GM23338 (cell line): Measurements from ENCODE around the gene ZNF326. TPM values are rescaled to one million over a fixed set of nuclear protein-coding genes. Genes with fewer than 3 reads are reported as not detected.

ENCODE experiments used
- ATAC-seq: fragments of 200-7000 bp; cut with Tn5 transposase; 3 replicates; pipeline ENCODE4 v1.9.1; 2020
- DNase-seq: peaks from one replicate; pipeline ENCODE4 v3.0.0-alpha.2; 2015; ENCODE audit warnings: low spot score
- H2AFZ ChIP-seq: fragments of 200-600 bp; sonication (generic); 2 replicates; pipeline ENCODE4 v1.8.0; 2016; ENCODE audit warnings: antibody characterized with exemption, mild to moderate bottlenecking, moderate library complexity
- H3F3A ChIP-seq: fragments of 200-600 bp; sonication (generic); replicated peaks from 2 replicates; pipeline ENCODE4 v1.8.0; 2017; ENCODE audit warnings: antibody characterized with exemption, mixed run types, low read depth
- H3K27ac ChIP-seq: fragments of 200-600 bp; sonication (generic); 2 replicates; pipeline ENCODE4 v1.6.1; 2016; ENCODE audit warnings: low read depth
- H3K27me3 ChIP-seq: fragments of 200-600 bp; sonication (generic); 2 replicates; pipeline ENCODE4 v1.8.0; 2016; ENCODE audit warnings: mild to moderate bottlenecking, mixed run types, moderate library complexity; ENCODE audit not compliant: insufficient read depth
- H3K36me3 ChIP-seq: fragments of 200-600 bp; sonication (generic); 2 replicates; pipeline ENCODE4 v1.8.0; 2016; ENCODE audit warnings: mild to moderate bottlenecking; ENCODE audit not compliant: insufficient read depth
- H3K4me1 ChIP-seq: fragments of 200-600 bp; sonication (generic); 2 replicates; pipeline ENCODE4 v1.8.0; 2016; ENCODE audit warnings: mild to moderate bottlenecking, moderate library complexity; ENCODE audit not compliant: insufficient read depth
- H3K4me2 ChIP-seq: fragments of 200-600 bp; sonication (generic); 2 replicates; pipeline ENCODE4 v1.7.1; 2017; ENCODE audit warnings: mixed run types
- H3K4me3 ChIP-seq: fragments of 200-600 bp; sonication (generic); 2 replicates; pipeline ENCODE4 v1.6.1; 2016; ENCODE audit warnings: mixed run types
- H3K79me2 ChIP-seq: fragments of 200-600 bp; sonication (generic); replicated peaks from 2 replicates; pipeline ENCODE4 v1.8.0; 2017; ENCODE audit warnings: mild to moderate bottlenecking; ENCODE audit not compliant: insufficient read depth
- H3K9me2 ChIP-seq: fragments of 200-600 bp; sonication (generic); 2 replicates; pipeline ENCODE4 v1.8.0; 2017; ENCODE audit not compliant: insufficient read depth
- H4K20me1 ChIP-seq: fragments of 200-600 bp; sonication (generic); replicated peaks from 2 replicates; pipeline ENCODE4 v1.8.0; 2017; ENCODE audit warnings: mild to moderate bottlenecking; ENCODE audit not compliant: insufficient read depth
- H3K27ac Mint-ChIP-seq: 2 replicates; pipeline ENCODE4 v1.8.0; 2020; ENCODE audit warnings: inconsistent platforms, mild to moderate bottlenecking, moderate library complexity, mixed read lengths
- H3K27me3 Mint-ChIP-seq: 3 replicates; pipeline ENCODE4 v1.8.0; 2022; ENCODE audit warnings: low read depth, mild to moderate bottlenecking, moderate library complexity, mixed read lengths, inconsistent platforms; ENCODE audit not compliant: insufficient read depth, poor library complexity
- H3K36me3 Mint-ChIP-seq: 3 replicates; pipeline ENCODE4 v1.8.0; 2021; ENCODE audit warnings: low read depth, mild to moderate bottlenecking, inconsistent platforms, moderate library complexity, mixed read lengths
- H3K4me1 Mint-ChIP-seq: 3 replicates; pipeline ENCODE4 v1.8.0; 2020; ENCODE audit warnings: mild to moderate bottlenecking, inconsistent platforms, mixed read lengths
- H3K4me3 Mint-ChIP-seq: 3 replicates; pipeline ENCODE4 v1.8.0; 2021; ENCODE audit warnings: moderate library complexity, mild to moderate bottlenecking, inconsistent platforms, mixed read lengths
- H3K9me3 Mint-ChIP-seq: 3 replicates; pipeline ENCODE4 v1.8.0; 2020; ENCODE audit warnings: moderate library complexity, mild to moderate bottlenecking, inconsistent platforms, mixed read lengths
- CREB1 ChIP-seq: fragments of 250-450 bp; sonication (Bioruptor Pico); IDR thresholded peaks from 2 replicates; pipeline ENCODE4 v1.5.0; 2020; ENCODE audit warnings: low read depth, mild to moderate bottlenecking, moderate library complexity
- EZH2 ChIP-seq: fragments of 200-600 bp; sonication (generic); IDR thresholded peaks from one replicate; pipeline ENCODE4 v1.8.0; 2017; ENCODE audit warnings: antibody characterized with exemption, mild to moderate bottlenecking, low read depth; ENCODE audit not compliant: unreplicated experiment
- EZH2phosphoT487 ChIP-seq: fragments of 200-600 bp; sonication (generic); IDR thresholded peaks from one replicate; pipeline ENCODE4 v1.8.1; 2018; ENCODE audit warnings: antibody characterized with exemption; ENCODE audit not compliant: unreplicated experiment
- JUNB ChIP-seq: IDR thresholded peaks from one replicate; pipeline ENCODE4 v1.6.1; 2016; ENCODE audit warnings: antibody characterized with exemption; ENCODE audit not compliant: unreplicated experiment
- NANOG ChIP-seq: IDR thresholded peaks from 2 replicates; pipeline ENCODE4 v1.6.1; 2016; ENCODE audit warnings: antibody characterized with exemption, borderline replicate concordance
- POLR2AphosphoS5 ChIP-seq: IDR thresholded peaks from 2 replicates; pipeline ENCODE4 v1.6.1; 2016; ENCODE audit warnings: antibody characterized with exemption, low read depth
- STAT1 ChIP-seq: IDR thresholded peaks from one replicate; pipeline ENCODE4 v1.6.1; 2016; ENCODE audit warnings: antibody characterized with exemption; ENCODE audit not compliant: unreplicated experiment
- ZNF331 ChIP-seq: fragments of 250-450 bp; sonication (Bioruptor Pico); IDR thresholded peaks from 2 replicates; pipeline ENCODE4 v1.5.0; 2020; ENCODE audit warnings: low read depth, mild to moderate bottlenecking, moderate library complexity
- polyA plus RNA-seq: library from polyadenylated mRNA; unstranded; fragments of >200 nt; fragmentation: Nextera tagmentation; extraction: Ambion mirVana; gene quantifications from 2 replicates; pipeline ENCODE4 v1.2.1, GENCODE V29; 2016
- total RNA-seq: library from RNA; depleted of rRNA; stranded (reverse); fragments of >200 nt; shearing (Covaris generic); gene quantifications from 2 replicates; pipeline ENCODE4 v1.2.3, GENCODE V29; 2014
- TF ChIP-seq, protein P1 (sequence below), 2 experiments: fragments of 200-600 bp in 1 of 2; sonication (generic) in 1 of 2; conservative IDR thresholded peaks; 2 replicates each; pipeline versions ENCODE4 v1.5.1 to v1.6.1; 2016 to 2017; ENCODE audit warnings: antibody characterized with exemption in 2 of 2, low read depth in 2 of 2, mild to moderate bottlenecking in 2 of 2, moderate library complexity in 1 of 2
- TF ChIP-seq, protein P2 (sequence below): IDR thresholded peaks from 2 replicates; pipeline ENCODE4 v1.6.1; 2016; ENCODE audit warnings: antibody characterized with exemption
- TF ChIP-seq, protein P3 (sequence below): IDR thresholded peaks from one replicate; pipeline ENCODE4 v1.6.1; 2018; ENCODE audit warnings: antibody characterized with exemption; ENCODE audit not compliant: unreplicated experiment

Gene ZNF326
- total and polyA plus RNA-seq, 2 experiments from 2014 or later = 28.6 to 35.1 TPM

DNA sequence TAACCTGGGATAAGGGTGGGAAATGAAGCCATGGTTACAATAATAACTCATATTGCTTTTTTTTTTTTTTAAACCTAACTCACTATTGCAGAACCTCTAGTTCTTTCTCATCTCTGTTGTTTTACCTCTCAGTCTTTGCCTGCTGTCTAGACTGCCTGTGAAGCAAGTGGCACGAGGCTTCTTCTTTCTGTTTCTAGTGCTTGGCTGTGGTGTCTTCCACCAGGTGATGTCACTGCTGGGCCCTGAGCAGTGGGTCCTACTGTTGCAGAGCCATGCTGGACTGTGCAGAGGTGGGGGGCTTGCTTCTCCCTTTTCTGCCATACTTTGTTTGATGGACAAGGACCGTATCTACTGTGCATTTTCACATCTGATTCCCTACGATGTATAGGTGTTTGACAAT lies 51.7 kb downstream of the ZNF326 start:
- Mint-ChIP-seq H3K27ac (no peak overlapping the region), H3K27me3 (no peaks in the 10 kb centered on the region), H3K4me1 (peaks cover 3% of the 10 kb centered on the region; the same call in 1 of the 3 replicates), H3K4me3 (no peak overlapping the region), H3K36me3 (no peaks in the 10 kb centered on the region), H3K9me3 (no peaks in the 10 kb centered on the region)
- Histone ChIP-seq H3K27ac (no peak overlapping the region), H3K36me3 (no peaks in the 10 kb centered on the region), H4K20me1 (no peaks in the 10 kb centered on the region), H3K79me2 (no peaks in the 10 kb centered on the region), H3K4me2 (no peak overlapping the region), H3K9me2 (no peaks in the 10 kb centered on the region), H3F3A (no peaks in the 10 kb centered on the region; the same call in 1 of the 2 replicates), H3K27me3 (no peaks in the 10 kb centered on the region), H2AFZ (no peak overlapping the region), H3K4me1 (peaks cover 7% of the 10 kb centered on the region; the same call in 1 of the 2 replicates), H3K4me3 (no peak overlapping the region)
- DNase-seq (peak; percentile 13), ATAC-seq (peak; percentile 76)
- TF ChIP-seq, protein P1, sequence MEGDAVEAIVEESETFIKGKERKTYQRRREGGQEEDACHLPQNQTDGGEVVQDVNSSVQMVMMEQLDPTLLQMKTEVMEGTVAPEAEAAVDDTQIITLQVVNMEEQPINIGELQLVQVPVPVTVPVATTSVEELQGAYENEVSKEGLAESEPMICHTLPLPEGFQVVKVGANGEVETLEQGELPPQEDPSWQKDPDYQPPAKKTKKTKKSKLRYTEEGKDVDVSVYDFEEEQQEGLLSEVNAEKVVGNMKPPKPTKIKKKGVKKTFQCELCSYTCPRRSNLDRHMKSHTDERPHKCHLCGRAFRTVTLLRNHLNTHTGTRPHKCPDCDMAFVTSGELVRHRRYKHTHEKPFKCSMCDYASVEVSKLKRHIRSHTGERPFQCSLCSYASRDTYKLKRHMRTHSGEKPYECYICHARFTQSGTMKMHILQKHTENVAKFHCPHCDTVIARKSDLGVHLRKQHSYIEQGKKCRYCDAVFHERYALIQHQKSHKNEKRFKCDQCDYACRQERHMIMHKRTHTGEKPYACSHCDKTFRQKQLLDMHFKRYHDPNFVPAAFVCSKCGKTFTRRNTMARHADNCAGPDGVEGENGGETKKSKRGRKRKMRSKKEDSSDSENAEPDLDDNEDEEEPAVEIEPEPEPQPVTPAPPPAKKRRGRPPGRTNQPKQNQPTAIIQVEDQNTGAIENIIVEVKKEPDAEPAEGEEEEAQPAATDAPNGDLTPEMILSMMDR (conservative IDR thresholded peaks at IDR 0.05; ENCODE audit: low read depth in 2 of 2) = peak in 1 of 2 experiments; percentile 46; a peak in 2 of 4 replicates
- TF ChIP-seq NANOG (no peak), EZH2phosphoT487 (no peak)

DNA sequence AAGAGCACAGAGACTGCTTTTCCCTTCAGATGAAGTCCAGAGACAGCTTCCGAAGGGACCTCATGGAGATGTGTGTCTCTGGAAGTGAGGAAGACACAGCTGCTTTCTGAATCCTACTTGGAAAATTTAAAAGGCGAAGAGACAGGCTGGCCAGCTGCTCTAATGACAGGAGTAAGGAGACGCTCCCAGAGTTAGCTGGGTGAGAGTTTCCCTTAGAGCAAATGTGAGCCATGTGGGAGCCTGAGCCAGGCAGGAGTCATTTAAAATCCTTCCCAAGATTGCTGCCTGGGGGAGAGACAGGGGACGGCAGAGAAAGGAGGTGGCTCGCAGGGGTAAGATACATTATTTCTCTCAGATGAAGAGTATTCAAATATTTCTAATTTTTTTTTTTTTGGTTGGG lies 53.1 kb downstream of the ZNF326 start:
- Mint-ChIP-seq H3K4me1 (peaks cover 3% of the 10 kb centered on the region; the same call in 1 of the 3 replicates), H3K27me3 (no peaks in the 10 kb centered on the region), H3K4me3 (no peak overlapping the region), H3K27ac (no peak overlapping the region), H3K9me3 (no peaks in the 10 kb centered on the region), H3K36me3 (no peaks in the 10 kb centered on the region)
- peaks cover 7% of the 10 kb centered on the region; the same call in 1 of the 2 replicates for H3K4me1 ChIP-seq
- H3K27me3 ChIP-seq = no peaks in the 10 kb centered on the region
- no peaks in the 10 kb centered on the region; the same call in 1 of the 2 replicates for H3F3A ChIP-seq
- H3K4me2 ChIP-seq = no peak overlapping the region
- no peaks in the 10 kb centered on the region for H3K36me3 ChIP-seq
- ATAC-seq (peak; percentile 38; the same call in 2 of the 3 replicates), DNase-seq (peak; percentile 17)
- no peaks in the 10 kb centered on the region for H4K20me1 ChIP-seq
- no peak overlapping the region for H3K4me3 ChIP-seq
- peak overlapping the region; percentile 84 for H2AFZ ChIP-seq
- H3K9me2 ChIP-seq = no peaks in the 10 kb centered on the region
- H3K79me2 ChIP-seq = no peaks in the 10 kb centered on the region
- peak overlapping the region; percentile 18; the same call in 1 of the 2 replicates for H3K27ac ChIP-seq
- TF ChIP-seq, protein P2, sequence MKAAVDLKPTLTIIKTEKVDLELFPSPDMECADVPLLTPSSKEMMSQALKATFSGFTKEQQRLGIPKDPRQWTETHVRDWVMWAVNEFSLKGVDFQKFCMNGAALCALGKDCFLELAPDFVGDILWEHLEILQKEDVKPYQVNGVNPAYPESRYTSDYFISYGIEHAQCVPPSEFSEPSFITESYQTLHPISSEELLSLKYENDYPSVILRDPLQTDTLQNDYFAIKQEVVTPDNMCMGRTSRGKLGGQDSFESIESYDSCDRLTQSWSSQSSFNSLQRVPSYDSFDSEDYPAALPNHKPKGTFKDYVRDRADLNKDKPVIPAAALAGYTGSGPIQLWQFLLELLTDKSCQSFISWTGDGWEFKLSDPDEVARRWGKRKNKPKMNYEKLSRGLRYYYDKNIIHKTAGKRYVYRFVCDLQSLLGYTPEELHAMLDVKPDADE = no peak
- TF ChIP-seq, protein P3, sequence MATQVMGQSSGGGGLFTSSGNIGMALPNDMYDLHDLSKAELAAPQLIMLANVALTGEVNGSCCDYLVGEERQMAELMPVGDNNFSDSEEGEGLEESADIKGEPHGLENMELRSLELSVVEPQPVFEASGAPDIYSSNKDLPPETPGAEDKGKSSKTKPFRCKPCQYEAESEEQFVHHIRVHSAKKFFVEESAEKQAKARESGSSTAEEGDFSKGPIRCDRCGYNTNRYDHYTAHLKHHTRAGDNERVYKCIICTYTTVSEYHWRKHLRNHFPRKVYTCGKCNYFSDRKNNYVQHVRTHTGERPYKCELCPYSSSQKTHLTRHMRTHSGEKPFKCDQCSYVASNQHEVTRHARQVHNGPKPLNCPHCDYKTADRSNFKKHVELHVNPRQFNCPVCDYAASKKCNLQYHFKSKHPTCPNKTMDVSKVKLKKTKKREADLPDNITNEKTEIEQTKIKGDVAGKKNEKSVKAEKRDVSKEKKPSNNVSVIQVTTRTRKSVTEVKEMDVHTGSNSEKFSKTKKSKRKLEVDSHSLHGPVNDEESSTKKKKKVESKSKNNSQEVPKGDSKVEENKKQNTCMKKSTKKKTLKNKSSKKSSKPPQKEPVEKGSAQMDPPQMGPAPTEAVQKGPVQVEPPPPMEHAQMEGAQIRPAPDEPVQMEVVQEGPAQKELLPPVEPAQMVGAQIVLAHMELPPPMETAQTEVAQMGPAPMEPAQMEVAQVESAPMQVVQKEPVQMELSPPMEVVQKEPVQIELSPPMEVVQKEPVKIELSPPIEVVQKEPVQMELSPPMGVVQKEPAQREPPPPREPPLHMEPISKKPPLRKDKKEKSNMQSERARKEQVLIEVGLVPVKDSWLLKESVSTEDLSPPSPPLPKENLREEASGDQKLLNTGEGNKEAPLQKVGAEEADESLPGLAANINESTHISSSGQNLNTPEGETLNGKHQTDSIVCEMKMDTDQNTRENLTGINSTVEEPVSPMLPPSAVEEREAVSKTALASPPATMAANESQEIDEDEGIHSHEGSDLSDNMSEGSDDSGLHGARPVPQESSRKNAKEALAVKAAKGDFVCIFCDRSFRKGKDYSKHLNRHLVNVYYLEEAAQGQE = no peak
- TF ChIP-seq ZNF331 (CRISPR knock-in tag) (no peak), JUNB (no peak), EZH2phosphoT487 (no peak), STAT1 (no peak), CREB1 (CRISPR knock-in tag) (no peak), POLR2AphosphoS5 (no peak), EZH2 (no peak)
- TF ChIP-seq, protein P1 (conservative IDR thresholded peaks at IDR 0.05; ENCODE audit: low read depth in 2 of 2) = no peak
